ENCODE measurements around the gene TRIP13. TPM values are rescaled to one million over a fixed set of nuclear protein-coding genes. Genes with fewer than 3 reads are reported as not detected.
A peak's percentile ranks its signal among the peaks of the same experiment; 100 is the strongest.

TRIP13 gene
- polyA plus RNA-seq, 1 donor from 2014 or later, result 2.1 TPM

GRCh38 chr5:923281-923873 lies 30.7 kb downstream of the TRIP13 start:
- H3K27me3 ChIP-seq (ENCODE audit: insufficient read depth, low read depth, low read length), result peaks cover 15% of the 10 kb centered on the region
- no peak overlapping the region for H2AFZ ChIP-seq (ENCODE audit: low read depth, low read length)
- H3F3A ChIP-seq (ENCODE audit: insufficient read depth, low read length, poor library complexity, severe bottlenecking), result no peaks in the 10 kb centered on the region
- no peaks in the 10 kb centered on the region for H3K9me3 ChIP-seq (ENCODE audit: low read length)
- H3K79me2 ChIP-seq (replicated peaks; ENCODE audit: insufficient read depth, low read length), result no peaks in the 10 kb centered on the region
- no peak overlapping the region for H3K4me2 ChIP-seq (ENCODE audit: low read length)
- no peaks in the 10 kb centered on the region for H3K36me3 ChIP-seq (ENCODE audit: insufficient read depth, low read length)
- H3K9me2 ChIP-seq (ENCODE audit: insufficient read depth, low read length), result no peaks in the 10 kb centered on the region
- H3K4me3 ChIP-seq (ENCODE audit: low read length), result no peak overlapping the region
- TF ChIP-seq POLR2AphosphoS5 (IDR thresholded peaks at IDR 0.05) (no peak), EZH2 (IDR thresholded peaks at IDR 0.05; ENCODE audit: borderline replicate concordance, insufficient read depth, low read length, poor library complexity, severe bottlenecking) (no peak), TAF1 (IDR thresholded peaks at IDR 0.05; ENCODE audit: low read depth) (no peak), SMC3 (conservative IDR thresholded peaks at IDR 0.05; ENCODE audit: poor library complexity) (peak; percentile 95), RAD21 (conservative IDR thresholded peaks at IDR 0.05) (peak; percentile 95), CTCF (IDR thresholded peaks at IDR 0.05; ENCODE audit: poor library complexity, severe bottlenecking) (peak; percentile 96), REST (IDR thresholded peaks at IDR 0.05; ENCODE audit: borderline replicate concordance) (no peak), EP300 (conservative IDR thresholded peaks at IDR 0.05; ENCODE audit: poor library complexity, severe bottlenecking) (no peak), MXI1 (conservative IDR thresholded peaks at IDR 0.05; ENCODE audit: poor library complexity, severe bottlenecking) (no peak)
- peak overlapping the region; percentile 22 for H3K9ac ChIP-seq (ENCODE audit: low read length)
- H3K27ac ChIP-seq (ENCODE audit: low read length), result no peak overlapping the region
- H4K20me1 ChIP-seq (ENCODE audit: insufficient read depth), result no peaks in the 10 kb centered on the region

- Histone ChIP-seq H3K9me2 (ENCODE audit: insufficient read depth, low read length) (no peaks in the 10 kb centered on the region), H2AFZ (ENCODE audit: low read depth, low read length) (no peak overlapping the region), H3F3A (ENCODE audit: insufficient read depth, low read length, poor library complexity, severe bottlenecking) (no peaks in the 10 kb centered on the region), H3K9me3 (ENCODE audit: low read length) (no peaks in the 10 kb centered on the region), H3K36me3 (ENCODE audit: insufficient read depth, low read length) (no peaks in the 10 kb centered on the region), H3K27ac (ENCODE audit: low read length) (no peak overlapping the region), H3K27me3 (ENCODE audit: insufficient read depth, low read depth, low read length) (peaks cover 15% of the 10 kb centered on the region), H4K20me1 (ENCODE audit: insufficient read depth) (no peaks in the 10 kb centered on the region), H3K4me2 (ENCODE audit: low read length) (no peak overlapping the region), H3K9ac (ENCODE audit: low read length) (no peak overlapping the region), H3K79me2 (replicated peaks; ENCODE audit: insufficient read depth, low read length) (no peaks in the 10 kb centered on the region), H3K4me3 (ENCODE audit: low read length) (peak overlapping the region; percentile 39)
- TF ChIP-seq REST (IDR thresholded peaks at IDR 0.05; ENCODE audit: borderline replicate concordance) (no peak), RAD21 (conservative IDR thresholded peaks at IDR 0.05) (no peak), TAF1 (IDR thresholded peaks at IDR 0.05; ENCODE audit: low read depth) (no peak)
Observed at GRCh38 chr5:926417-927171, 33.9 kb downstream of the TRIP13 start.
